ENCODE measurements around the gene CNOT4.

Gene CNOT4

GRCh38 chr7:135389971-135390370 lies 119.9 kb downstream of the CNOT4 start:
- DNase-seq, result no peak

DNA sequence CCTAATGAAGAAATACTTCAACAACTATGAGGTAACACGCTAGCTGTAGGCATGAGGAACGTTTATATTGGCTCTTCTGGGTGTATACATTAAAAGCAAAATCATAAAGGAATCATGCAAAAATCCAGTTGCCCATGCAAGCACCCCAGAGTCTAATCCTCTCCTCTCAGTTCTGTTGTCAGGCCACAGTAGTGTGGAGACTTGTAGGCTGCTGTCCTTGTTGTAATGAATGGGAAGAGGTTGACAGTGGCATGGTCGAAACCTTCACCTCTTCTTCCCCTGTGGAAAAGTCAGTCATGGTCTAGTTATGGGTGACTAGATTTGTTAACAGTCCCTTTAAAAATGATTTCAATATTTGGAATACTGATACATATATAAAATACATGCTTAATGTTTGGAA lies 121.3 kb downstream of the CNOT4 start:
- DNase-seq, result no peak

GRCh38 chr7:135386776-135387175 lies 123.1 kb downstream of the CNOT4 start:
- DNase-seq, result no peak

DNA sequence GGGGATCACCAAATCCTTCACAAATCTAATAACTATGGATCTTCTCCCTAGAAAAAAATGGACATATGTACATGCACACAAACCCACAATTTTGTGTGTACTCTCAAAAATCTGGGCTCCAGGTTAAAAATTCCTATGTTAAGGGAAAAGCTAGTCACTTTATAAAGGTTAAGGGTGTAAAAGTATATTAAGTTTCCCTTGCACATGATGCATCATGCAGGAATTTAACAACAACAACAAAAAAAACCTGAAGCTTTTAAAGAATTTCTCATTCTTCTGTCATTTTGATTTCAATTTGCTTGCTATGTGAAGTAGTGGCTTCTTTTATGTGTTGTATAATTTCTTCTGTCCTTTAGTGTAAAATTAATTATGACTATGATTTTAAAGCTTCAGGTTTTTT lies 123.7 kb downstream of the CNOT4 start:
- DNase-seq, result no peak

- no peak for DNase-seq
Observed at GRCh38 chr7:135385209-135385608, 124.7 kb downstream of the CNOT4 start.

GRCh38 chr7:135383525-135384175 lies 126.3 kb downstream of the CNOT4 start:
- no peak for DNase-seq

DNA sequence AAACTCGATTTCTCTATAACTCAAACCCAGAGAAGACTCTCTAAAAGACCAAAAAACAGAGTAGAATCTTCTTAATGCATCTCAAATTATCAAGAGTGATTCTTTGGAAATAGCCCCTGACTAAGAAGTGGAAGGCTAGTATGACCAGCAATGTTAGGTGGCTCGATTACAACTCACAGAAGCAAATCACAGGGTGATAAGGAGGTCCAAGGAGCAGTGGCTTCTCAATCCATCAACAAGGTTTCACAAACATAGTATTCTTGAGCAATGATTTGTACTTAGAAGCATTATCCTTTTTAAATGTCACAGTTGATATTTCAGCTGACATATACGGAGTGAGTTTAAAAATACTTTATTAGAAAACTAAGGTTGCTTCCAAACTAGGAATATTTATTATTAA lies 127.7 kb downstream of the CNOT4 start:
- no peak for DNase-seq

DNA sequence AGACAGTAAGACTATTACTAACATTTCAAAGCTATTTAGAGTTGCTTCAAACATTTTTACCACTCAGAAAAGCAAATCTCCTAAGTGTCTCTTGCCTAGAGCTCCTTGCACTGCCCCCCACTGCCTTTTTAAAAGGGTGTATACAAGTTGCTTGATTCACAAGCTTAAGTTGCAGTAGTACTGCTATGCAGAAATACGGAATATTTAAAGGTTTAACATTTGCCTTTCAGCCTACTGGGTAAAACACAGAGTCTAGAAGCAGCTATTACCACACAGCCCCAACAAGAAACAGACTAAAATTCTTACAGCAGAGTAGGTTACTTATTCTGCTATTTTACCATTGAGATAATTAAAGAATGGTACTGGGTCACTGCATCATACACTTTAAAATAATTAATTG lies 128.5 kb downstream of the CNOT4 start:
- DNase-seq, result no peak

GRCh38 chr7:135380351-135380750 lies 129.6 kb downstream of the CNOT4 start:
- DNase-seq, result no peak

- DNase-seq, result no peak
Observed at GRCh38 chr7:135377171-135377570, 132.7 kb downstream of the CNOT4 start.

DNA sequence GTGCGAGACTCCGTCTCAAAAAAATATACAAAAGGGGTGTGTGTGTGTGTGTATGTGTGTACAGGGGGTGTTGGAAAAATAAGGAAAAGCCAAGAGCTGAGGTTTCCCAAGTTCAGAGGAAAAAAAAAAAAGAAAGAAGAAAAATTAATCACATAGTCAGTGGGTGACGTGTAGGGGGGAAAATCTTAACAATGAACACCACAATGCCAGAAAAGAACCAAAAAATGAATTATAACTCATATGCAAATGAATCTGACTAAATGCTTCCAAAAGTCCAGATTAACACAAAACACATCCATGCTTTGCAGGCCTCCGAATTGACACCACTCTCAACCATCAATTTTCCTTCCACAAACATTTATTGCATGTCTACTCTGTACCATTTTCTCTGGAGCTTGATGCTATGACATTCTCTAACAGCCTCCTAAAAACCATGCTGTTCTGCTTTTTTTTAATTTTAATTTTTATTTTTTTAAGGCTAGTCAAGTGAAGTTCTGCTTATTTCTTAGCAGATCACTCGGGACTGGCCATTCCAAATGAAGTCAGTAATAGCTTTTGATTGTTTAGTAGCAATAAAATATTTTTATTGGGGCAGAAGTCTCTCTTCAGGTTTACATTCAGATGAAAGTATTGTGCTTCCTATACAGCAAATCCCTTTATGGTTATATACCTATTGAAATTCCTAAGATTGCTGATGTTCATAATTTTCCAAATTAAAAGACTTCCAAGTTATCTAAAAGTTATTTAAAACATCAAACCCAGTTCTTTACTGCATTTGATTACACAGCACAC lies 133.8 kb downstream of the CNOT4 start:
- no peak for DNase-seq

DNA sequence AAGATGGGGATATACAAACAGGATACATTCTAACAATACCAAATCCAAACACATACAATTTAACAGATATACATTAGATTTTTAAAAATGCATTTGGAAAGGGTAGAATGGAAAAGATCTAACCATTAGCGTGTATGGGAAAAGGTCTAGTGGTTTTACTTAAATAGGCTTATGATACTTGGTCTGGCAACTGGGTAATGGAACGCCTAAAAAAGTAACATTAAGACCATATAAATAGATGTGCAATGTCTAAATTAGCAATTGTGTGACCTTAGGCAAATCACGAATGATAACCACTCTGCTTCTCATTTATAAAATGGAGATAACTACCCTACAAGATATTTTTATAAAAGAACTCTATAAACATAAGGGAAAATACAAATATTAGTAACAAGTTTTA lies 135.2 kb downstream of the CNOT4 start:
- no peak for DNase-seq

DNA sequence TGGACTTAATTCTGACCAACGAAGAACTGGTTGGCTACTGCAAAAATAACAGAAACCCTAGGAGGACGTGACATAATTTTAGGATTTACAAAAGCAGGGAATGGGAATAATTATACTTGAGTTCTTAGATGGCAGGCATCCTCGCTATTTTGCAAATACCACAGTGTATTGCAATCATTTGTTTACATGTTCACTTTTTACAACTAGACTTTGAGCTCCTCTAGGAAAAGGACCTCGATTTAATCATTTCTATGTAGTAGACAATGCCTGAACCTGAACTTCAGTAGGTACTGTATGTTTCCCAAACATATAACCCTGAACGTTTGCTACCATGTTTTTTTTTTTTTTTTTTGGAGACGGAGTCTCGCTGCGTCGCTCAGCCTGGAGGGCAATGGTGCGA lies 137.7 kb downstream of the CNOT4 start:
- no peak for DNase-seq

- DNase-seq, result no peak
Observed at GRCh38 chr7:135370656-135371055, 139.2 kb downstream of the CNOT4 start.

GRCh38 chr7:135369405-135369804 lies 140.5 kb downstream of the CNOT4 start:
- no peak for DNase-seq

- no peak for DNase-seq
Observed at GRCh38 chr7:135368416-135369186, 141.3 kb downstream of the CNOT4 start.

- no peak for DNase-seq
Observed at GRCh38 chr7:135366843-135367508, 142.9 kb downstream of the CNOT4 start.

DNA sequence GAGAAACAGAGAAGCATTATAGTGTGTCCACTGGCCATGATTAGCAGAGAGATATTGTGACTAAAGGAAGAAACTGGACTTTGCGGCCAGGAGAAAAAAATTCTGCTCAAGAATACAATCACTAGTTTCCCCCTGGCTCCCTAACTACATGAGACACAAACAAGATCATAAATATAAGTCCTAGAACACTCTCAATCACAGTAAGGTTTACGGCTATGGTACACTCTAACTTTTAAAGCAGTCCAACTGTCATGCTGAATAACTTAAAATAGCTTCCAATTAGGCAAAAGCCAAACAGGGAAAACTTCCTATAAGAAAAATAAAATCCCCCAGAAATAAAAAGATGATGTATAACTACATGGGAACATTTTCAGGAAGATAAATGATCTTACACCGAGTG lies 144.2 kb downstream of the CNOT4 start:
- DNase-seq, result no peak

GRCh38 chr7:135364206-135364605 lies 145.7 kb downstream of the CNOT4 start:
- DNase-seq, result no peak

DNA sequence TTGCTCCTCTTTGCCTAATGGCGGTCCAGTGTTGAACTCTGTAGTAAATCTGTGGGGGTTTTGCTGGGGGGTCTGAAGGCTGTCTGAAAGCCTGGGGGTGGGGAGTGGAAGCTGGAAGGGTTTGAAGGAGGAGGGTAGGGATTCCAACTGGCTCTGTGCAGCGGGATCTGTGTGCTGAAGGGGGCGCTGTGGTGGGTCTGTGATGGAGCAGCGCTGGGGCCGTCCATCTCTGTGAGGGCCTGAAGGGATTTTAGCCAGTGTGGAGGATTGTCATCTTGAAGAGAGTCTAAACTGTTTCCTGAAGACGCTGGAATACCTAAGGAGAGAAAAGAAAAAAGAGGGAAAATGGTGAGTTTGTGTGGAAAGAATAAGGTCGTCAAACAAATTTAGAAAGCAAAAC lies 147.0 kb downstream of the CNOT4 start:
- DNase-seq, result no peak

- DNase-seq, result no peak
Observed at GRCh38 chr7:135361788-135362187, 148.1 kb downstream of the CNOT4 start.

DNA sequence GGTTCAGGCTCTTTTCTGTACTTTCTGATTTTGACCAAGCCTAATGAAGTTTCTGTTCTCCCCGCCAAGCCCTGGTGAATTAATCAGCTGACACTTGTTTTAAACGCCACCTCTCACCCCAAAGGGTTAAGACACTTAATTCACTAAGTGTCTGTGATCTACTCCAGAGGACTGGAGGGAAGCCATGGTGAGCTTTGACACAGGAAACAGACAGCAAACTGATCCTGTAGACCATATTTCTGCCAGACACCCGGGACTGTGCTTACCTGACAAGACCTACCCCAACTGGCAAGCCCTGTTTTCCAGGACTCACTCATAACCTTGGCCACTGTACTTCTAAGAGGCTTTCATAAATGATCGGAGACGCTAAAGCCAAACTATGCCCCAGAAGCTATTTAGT lies 150.3 kb downstream of the CNOT4 start:
- DNase-seq, result no peak

GRCh38 chr7:135355377-135356048 lies 154.4 kb downstream of the CNOT4 start:
- no peak for DNase-seq

Measured in stimulated activated CD4-positive, alpha-beta T cell treated with anti-CD3 and anti-CD28 coated beads, Interleukin-1b, Interleukin-23, amount 100 ng/mL, for 48 hours (primary cell).